Hematopoietic multipotent progenitor cell treated with erythropoietin and hydrocortisone succinate and interleukin-3 and kit ligand, for 4 days (in vitro differentiated cells): Measurements from ENCODE around the gene TSPAN5.
A peak's percentile ranks its signal among the peaks of the same experiment; 100 is the strongest.
"Not testable (repeated sequence)": the region's sequence is repeated elsewhere in the genome, so short reads cannot be mapped to it uniquely, and the experiment has no call there.

Experiments
- DNase-seq: peaks from one replicate; pipeline ENCODE4 v3.0.0-alpha.2; 2015

Gene TSPAN5

DNA sequence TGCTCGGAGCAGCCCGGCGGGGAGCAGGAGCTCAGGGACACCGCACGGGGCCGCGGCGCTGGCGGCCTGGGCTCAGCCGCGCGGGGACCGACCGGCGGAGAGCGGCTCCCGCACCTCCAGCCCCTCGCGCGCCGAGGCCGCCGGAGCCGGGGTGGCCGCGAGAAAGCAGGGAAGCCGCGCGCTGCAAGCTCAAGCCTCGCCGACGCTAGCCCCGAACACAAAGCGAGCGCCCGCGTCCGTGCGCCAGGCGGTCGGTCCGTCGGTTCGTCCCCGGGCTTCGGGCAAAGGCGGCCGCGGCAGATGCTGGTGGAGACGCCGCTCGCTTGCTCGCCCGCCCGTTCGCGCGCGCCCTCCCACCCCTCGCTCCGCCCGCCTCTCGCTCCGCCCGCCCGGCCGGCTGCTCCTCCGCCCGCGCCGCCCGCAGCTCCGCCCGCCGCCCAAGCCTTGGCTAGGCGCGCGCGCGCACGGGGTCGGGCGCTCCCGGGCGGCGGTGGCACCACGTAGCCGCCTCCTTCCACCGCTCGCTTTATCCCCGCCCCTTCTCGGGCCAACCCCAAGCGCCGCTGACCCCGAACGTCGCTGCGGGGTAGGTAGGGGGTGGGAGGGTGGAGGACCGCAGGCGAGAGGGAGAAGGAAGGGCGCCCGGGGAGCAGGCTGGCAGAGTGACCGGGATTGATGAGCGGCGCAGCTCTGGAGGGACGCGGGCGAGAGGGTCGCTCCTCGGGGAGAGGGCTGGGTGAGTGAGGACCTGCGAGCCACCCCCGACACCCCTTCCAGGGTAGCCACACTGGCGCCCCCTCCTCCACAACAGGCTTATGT, at the start of gene TSPAN5:
Gene TSPAN5, minus strand, starts transcription at position 325 of the 819 bp plus-strand sequence.
- DNase-seq = peak; percentile 94

DNA sequence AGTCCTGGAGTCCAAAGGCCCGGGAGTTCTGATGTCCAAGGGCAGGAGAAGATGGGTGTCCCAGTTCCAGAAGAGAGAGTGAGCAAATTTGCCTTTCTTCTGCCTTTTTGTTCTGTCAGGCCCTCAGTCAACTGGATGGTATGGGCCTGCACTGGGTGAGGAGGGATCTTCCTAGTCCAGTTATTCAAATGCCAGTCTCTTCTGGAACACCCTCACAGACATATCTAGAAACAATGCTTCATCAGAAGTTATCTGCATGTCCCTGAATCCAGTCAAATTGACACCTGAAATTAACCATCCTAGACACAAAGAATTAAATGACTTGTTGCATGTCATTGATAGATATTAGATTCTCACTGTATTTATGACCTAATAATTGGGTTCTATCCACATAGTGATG, 48.5 kb upstream of the TSPAN5 start:
- no peak for DNase-seq

DNA sequence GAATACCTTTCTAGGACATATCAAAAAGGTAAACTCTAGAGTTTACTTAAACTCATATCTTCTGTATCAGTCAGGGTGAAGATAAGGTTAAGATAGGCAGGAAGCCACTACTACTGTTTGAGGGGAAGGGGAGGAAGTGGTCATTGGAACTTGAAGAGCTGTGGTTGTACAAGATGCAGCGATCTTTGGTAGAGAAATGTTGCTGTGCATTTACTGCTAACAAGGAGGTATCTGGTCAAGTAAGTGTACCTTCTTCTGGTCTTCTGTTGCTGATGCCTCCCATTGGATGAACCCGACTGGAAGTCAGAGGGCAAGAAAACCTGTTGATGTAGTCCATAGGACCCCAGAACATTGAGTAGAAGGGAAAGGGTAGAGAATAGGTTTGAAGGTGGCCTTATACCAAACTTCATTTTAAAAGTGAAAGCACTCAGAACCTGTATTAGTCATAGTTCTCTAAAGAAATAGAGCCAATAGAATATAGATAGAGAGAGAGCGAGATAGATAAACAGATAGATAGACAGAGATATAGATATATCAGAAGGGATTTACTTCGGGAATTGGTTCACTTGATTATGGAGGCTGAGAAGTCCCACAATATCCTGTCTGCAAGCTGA, 47.9 kb upstream of the TSPAN5 start:
- DNase-seq = peak; percentile 59

DNA sequence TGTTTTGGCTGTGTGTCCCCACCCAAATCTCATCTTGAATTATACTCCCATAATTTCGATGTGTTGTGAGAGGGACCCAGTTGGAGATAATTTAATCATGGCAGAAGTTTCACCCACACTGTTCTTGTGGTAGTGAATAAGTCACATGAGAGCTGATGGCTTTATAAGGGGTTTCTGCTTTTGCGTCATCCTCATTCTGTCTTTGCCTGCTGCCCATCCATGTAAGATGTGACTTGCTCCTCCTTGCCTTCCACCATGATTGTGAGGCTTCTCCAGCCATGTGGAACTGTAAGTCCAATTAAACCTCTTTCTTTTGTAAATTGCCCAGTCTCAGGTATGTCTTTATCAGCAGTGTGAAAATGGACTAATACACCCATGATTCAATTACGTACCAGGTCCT, 47.2 kb upstream of the TSPAN5 start:
- not testable (repeated sequence) for DNase-seq

DNA sequence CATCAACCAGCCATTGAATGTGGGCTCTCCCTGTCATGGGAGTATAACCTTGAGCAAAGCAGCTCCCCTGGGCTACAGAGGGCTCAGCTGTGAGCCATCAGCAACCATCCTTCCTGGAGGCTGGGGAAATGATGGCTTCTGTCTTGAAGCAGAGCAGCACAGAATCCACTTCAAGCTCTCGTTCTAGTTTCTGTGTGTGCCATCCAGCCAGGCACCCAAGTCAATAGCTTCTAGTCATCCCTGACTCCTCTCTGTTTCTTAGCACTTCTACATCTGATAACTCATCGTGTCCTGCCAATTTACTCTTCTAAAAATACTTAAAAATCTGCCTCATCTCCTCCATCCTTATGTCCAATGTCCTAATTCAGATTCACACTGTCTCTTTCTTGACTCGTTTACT, 42.2 kb upstream of the TSPAN5 start:
- DNase-seq = no peak

DNA sequence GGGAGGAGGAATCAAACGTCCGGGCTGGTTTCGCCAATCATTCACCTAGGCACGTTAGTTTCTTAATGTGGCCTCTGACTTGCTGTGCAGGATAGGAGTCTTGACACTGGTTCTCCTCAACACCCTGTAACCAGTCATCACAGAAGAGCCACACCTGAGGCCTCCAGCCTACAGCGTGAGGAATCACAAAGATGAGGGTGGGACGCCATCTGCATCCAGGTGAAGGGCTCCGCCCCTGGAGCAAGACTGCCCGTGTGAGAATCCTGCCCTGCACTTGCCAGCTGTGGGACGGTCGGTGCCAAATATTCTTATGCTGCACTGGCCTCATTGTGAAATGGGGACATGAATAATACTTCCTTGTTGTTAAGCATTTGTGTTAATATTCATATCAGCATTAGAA, 35.7 kb upstream of the TSPAN5 start:
- no peak for DNase-seq

DNA sequence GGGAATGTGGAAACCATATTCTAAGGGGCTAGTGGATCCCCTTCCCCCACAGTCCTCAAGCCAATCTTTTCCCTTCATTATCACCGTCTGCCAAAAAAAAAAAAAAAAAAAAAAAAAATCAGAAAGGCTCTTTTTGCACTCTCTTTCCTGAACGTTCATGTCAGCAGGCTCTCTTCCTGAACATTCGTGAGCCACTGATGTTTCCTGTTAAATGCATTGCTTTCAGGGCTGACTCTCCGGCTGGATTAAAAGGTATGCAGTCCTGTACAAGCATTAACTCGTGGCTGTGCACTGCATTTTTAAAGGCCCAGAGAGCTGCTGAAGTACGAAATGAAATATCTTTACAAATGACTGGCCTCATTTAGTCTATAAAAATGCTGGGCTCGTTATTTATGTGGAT, 34.0 kb upstream of the TSPAN5 start:
- no peak for DNase-seq

DNA sequence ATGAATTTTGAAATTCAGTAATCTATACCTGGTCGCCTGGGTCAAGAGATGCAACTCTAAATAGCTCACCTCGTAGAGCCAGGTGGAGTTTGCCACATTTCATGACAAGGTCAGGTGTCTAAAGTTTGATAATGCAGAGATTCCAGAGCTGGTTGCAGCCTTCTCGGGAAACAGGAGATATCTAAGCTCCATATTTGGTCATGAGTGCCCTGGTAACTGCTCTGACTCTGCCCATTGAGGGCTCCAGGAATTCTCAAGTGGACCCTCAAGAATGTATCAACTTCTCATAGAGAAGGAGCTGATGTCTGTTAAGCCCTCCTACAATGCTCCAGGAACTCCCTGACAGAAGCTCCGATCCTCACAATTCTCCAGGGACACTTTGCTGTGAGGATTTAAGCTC, 33.2 kb upstream of the TSPAN5 start:
- no peak for DNase-seq

DNA sequence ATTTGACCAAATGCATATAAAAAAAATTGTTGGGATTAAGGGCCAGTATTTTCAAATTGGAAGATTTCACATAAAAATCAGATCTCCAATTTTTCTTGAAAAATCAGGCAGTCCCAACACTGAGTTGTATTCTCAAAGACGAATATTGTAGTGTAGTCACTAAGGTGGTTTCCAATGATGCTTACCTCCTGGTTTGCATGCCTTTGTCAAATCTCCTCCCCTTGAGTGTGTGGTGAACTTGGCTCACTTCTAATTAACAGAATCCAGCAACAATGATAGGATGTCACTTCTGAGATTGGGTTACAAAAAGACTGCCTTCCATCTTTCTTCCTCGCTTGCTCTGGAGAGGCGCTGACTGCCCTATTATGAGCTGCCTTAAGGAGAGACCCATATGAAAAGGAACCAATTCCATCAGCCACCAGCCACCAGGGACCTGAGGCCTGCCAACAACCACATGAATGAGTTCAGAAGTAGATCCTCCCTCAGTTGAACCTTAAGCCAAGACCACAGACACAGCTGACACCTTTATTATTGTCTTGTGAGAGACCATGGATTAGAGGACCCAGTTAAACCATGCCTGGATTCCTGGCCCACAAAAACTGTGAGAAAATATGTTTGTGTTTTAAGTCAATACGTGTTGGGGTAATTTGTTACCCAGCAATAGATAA, 31.2 kb upstream of the TSPAN5 start:
- DNase-seq = no peak

DNA sequence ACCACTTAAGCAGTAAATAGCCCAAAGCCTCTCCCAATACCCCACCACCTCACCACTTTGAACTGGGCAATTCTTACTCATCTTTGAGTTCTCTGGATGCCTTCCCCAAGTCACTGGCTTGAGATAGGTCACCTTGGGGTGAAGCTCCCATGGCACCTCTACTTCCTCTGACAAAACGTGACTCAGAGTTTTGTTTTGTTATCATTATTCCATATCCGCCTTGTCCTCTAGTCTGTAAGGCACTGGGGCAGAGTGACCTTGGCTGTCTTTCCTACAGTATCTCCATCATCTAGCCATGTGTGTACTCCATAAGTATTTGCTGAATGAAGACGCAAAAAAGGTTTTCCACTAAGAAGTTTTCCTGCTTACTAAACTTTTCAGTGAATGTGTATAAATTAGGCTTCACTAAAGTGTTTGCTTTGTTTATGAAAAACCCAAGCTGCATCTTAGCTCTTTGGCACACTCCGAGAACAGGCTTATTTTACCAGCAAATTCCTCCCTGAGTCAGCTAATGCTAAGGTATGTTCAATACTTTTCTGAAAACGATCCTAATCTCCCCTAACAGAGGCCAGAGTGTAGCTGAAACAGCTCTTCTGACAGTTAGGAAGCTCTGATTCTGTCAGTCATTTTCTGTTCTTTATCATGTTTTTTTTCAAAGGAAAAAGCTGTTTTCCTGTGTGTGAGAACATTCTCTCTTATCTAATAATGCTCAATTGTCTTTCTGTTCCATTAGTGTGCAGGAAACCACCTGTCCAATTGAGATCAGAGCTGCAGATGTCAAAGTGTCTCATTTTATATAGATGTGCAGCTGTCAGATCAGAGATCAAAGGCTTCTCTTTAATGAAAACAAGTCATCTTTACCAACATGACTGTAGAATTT, 30.2 kb upstream of the TSPAN5 start:
- DNase-seq = peak; percentile 27

DNA sequence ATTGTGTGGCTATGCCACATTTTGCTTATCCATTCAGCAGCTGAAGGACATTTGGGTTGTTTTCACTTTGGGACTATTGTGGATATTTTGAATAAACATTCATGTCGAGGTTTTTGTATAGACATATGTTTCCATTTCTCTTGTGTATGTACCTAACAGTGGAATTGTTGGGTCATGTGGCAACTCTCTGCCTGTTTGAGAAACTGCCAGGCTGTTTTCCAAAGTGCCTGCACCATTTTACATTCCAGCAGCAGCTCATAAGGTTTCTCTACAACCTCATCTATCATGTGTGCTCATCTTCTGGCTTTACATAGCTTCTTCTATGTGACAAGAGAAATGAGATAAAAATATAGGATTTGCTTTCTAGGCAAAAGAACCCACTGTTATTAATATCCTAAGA, 29.5 kb upstream of the TSPAN5 start:
- no peak for DNase-seq

DNA sequence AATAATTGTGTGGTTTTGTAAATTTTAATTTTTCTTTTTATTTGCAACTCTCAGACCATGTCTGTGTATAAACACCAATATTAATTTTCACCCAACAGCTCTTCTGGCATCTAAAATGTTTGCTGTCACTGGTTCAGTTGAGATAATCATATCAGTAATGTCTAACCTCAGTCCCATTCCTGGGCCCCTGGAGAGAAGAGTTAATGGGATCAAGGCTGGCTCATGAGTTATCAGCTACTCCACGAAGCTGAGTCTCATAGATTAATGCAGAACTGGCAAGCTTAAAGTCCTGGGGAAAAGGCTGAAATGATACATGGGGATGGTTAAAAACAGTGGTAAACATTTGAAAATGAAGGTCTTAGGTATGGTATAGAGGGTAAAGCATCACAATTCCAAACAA, 28.4 kb upstream of the TSPAN5 start:
- DNase-seq = peak; percentile 86

DNA sequence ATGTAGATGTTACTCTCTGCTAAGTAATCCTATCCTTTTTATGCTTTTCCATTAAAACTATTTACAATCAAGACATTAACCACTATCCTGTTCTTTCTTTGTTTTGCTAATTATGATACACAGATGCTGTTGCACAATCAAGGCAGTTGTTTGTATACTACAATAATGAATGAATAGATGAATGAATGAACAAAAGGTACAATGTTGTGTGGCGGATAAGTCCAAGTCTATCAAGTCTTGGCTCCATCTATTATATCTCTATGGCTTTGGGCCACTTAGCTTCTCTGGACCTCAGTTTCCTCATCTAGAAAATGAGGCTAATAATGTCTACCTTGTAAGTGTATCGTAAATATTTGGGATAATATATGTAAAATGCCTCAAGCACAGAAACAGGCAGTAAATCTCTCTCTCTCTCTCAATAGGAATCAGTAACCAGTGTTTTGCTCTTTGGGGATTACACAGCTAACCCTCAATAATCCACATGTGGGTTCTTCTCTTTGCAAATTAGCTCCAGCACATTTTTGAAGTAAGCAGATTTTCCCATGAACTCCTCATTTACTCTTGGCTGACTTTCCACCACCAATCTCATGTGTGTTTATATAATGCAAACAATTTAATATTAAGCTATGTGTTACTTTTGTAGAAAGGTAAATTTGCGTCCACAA, 27.8 kb upstream of the TSPAN5 start:
- DNase-seq = no peak

DNA sequence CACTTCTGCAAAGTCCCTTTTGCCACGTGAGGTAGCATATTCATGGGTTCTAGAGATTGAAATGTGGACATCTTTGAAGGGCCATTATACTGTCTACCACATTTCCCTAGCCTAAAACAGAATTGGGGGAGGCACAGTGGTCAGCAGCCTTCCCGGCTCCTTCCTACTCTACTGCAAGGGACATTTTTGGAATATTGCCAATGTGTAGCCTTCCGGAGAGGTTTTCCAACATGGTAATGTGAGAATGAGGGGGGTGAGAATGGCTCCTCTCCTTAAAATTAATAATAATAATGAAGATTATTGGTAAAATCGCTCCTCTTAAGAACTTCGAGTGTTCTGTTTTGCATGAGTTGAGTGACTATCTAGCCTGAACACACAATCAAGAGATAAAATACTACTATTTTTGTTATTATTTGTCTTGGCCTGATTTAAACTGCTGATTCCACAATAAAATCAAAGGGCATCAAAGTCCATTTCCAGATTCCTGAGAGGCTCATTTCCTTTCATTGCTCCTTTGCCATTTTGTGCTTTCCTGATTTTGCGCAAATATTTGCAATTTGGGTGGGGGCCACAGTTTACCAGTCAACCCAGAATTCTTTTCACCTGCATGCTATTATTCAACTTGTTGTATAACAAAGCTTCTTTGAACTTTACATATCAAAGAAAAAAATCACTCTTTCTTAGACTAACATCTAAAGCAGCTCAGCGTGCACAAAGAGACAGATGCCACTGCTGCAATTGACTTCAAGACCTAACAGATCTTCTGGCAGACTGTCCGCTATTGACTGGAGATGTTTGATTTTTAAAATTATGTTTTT, 27.0 kb upstream of the TSPAN5 start:
- DNase-seq = no peak

DNA sequence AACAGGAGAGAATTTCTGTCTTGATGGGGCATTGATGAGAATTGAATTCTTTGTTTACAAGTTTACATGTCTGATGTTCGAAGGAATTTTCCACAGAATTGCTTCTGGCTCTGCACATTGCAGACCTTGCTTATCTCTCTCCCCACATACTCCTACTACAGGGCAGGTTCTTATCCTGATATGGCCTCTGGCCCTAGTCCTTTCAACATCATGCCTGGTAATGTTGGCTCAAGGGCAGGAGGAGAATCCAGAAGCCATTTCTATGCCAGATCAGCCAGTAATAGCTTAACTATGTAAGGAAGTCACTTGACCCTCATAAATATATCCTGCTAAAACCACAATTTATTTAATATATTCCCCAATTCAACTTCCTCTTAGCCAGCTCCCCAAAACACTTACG, 24.3 kb upstream of the TSPAN5 start:
- peak; percentile 86 for DNase-seq

DNA sequence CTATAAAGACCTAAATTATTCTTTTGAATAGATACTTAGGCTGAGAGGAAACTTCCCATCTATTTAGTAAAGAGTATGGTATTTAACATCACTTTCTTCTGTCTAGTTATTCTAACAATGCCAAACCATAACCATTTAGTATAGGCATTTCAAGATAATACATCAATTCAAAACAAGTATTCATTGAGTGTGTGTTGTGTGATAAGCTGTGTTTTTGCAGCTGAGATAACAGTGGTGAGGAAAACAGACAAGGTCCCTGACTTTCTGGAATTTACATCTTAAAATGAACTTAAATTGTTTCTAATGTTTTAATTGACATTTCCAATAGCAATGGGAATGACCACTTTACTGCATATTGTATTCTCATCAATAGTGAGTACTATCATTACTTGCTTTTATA, 22.4 kb upstream of the TSPAN5 start:
- no peak for DNase-seq

DNA sequence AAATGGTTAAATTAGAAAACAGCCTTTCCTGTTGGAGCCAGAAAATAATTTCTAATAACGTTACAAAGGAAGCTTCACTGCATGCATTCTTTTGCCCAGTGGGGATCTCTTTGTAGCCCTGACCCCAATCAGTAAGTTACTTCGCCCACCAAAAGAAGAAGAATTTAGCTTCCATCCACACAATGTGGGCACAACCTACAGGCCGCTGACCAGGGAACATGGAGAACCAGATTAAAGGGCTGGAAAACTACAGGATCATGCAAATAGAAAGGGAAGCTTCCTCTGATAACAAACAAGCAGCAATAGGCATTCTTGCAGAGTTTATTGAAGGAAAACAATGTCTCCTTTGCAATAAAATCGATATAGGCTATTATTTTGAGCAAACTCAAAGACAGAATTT, 21.3 kb upstream of the TSPAN5 start:
- DNase-seq = no peak

DNA sequence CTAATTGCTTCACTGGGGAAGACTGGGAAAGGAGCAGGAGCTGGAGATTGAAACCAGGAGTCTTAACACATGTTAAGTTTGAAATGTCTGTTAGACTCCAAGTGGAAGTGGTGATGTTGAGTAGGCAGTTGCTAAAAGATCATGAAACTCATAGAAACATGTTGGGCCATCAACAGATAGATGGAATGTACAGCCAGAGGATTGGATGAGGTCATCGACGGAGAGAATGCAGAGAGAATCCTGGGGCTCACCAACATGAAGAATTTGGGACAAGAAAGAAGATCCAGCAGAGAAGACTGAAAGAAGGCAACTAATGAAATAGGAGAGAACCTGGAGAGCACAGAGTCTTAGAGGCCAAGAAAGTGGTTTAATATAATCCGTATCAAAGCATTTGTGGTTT, 19.4 kb upstream of the TSPAN5 start:
- DNase-seq = no peak

DNA sequence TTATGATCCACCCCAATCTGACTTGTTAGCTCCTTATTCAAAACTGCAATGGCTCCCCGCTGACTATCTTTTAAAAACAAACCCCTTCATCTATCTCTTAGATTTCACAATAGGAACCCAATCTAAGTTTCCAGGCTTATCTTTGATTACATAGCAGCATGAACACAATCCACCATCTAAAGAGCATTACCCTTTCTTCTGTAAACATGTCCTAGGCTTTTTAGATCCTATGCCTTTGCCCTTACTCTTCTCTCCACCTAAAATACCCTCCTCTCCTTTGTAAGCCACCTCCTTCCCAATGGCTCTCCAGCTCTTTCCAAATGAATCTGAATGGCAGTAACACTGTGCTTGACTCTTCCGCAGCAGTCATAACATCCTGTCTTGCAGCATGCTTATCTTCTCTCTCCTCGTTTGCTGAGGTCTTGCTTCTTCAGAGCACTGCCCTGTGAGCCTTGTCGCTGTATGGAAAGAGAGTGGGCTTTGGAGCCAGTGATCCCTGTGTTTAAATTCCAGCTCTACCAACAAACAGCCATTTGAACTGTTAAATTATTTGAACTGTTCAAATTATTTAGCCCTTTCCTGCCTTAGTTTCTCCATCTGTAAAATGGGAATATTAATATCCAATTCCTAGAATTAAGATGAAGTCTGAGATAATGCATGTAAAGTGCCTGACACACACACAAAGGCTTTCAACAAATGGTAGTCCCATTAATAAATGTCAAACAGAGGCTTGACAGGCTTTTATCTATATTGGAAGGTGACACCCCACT, 16.2 kb upstream of the TSPAN5 start:
- DNase-seq = no peak

DNA sequence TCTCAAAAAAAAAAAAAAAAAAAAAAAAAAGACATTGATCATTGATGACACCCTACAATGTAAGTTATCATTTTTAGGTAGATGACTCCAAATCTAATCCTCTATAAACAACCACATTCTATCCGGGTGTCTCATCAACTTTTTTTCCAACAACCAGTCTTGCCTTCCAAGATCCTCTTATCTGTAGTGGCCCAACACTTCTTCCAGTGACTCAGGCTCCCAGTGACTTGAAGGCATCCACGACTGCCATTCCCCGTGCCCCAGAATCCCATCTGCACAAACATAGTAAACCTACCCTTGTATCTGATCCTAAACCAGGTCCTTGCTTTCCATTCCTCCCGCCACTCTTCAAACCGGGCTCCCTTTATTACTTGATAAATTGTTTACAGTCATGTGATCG, 15.6 kb upstream of the TSPAN5 start:
- no peak for DNase-seq

DNA sequence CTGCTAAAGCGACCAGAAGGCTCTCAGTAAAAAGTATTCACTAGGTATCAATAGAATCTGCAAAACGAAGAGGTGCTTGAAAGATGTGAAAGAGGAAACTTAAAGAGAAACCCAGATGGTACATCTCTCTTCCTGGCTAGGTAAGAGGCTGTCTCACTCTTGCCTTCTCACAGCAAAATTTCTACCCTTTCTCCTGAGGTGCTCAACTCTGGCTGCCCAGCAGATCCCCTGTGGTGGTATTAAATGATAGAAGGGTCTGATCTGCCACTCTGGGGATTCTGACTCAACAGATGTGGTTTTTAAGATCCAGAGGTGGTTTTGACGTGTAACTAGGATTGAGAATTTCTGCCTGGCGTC, 14.9 kb upstream of the TSPAN5 start:
- DNase-seq = no peak
